MCF 10A (cell line): Measurements from ENCODE around the gene GPSM1. TPM values are rescaled to one million over a fixed set of nuclear protein-coding genes. Genes with fewer than 3 reads are reported as not detected.

Experiments
- BruUV-seq: library from RNA; stranded (reverse); fragments of 400-500 nt; replicated peaks from 2 replicates; lab custom pipeline; 2021; lab: Mats Ljungman, UMichigan
- CTCF ChIA-PET: fragments of 300-600 bp; sonication (Branson Sonifier 250); formaldehyde crosslinking; extraction: SDS; loops from one replicate; lab custom pipeline; 2021; ENCODE audit warnings: antibody characterized with exemption, inconsistent platforms; lab: Yijun Ruan, JAX
- POLR2A ChIA-PET: fragments of 300-600, 350-650 bp; sonication (Branson Sonifier 250); formaldehyde crosslinking; extraction: SDS; loops from one replicate; lab custom pipeline; 2020; ENCODE audit warnings: antibody characterized with exemption, inconsistent platforms; lab: Yijun Ruan, JAX
- DNase-seq: peaks from one replicate; pipeline ENCODE4 v3.0.0-alpha.2; 2018; ENCODE audit not compliant: unreplicated experiment
- H3K27ac Mint-ChIP-seq: one replicate; pipeline ENCODE4 v1.8.0; 2022; ENCODE audit warnings: mild to moderate bottlenecking, low read depth, mixed read lengths; ENCODE audit not compliant: unreplicated experiment
- H3K27me3 Mint-ChIP-seq: one replicate; pipeline ENCODE4 v1.8.0; 2022; ENCODE audit warnings: mixed read lengths; ENCODE audit not compliant: insufficient read depth, unreplicated experiment
- H3K36me3 Mint-ChIP-seq: one replicate; pipeline ENCODE4 v1.8.0; 2022; ENCODE audit warnings: mild to moderate bottlenecking, moderate library complexity, mixed read lengths; ENCODE audit not compliant: insufficient read depth, unreplicated experiment
- H3K4me1 Mint-ChIP-seq: one replicate; pipeline ENCODE4 v1.8.0; 2022; ENCODE audit warnings: mixed read lengths; ENCODE audit not compliant: insufficient read depth, unreplicated experiment
- H3K4me3 Mint-ChIP-seq: one replicate; pipeline ENCODE4 v1.8.0; 2022; ENCODE audit warnings: mild to moderate bottlenecking, moderate library complexity, mixed read lengths; ENCODE audit not compliant: unreplicated experiment
- H3K9me3 Mint-ChIP-seq: one replicate; pipeline ENCODE4 v1.8.0; 2022; ENCODE audit warnings: mixed read lengths; ENCODE audit not compliant: unreplicated experiment
- intact Hi-C: fragments of 100-400 bp; cut with micrococcal nuclease; formaldehyde crosslinking; loops from 2 replicates; pipeline ENCODE4 v1.14.1; 2022
- total RNA-seq: library from RNA; stranded (reverse); gene quantifications from 2 replicates; pipeline ENCODE4 v1.2.3, GENCODE V29; 2022
- TF ChIP-seq, protein P1 (sequence below): fragments of 200-600 bp; IDR thresholded peaks from one replicate; pipeline ENCODE4 v1.8.0; 2022; ENCODE audit warnings: antibody characterized with exemption, mild to moderate bottlenecking; ENCODE audit not compliant: unreplicated experiment

GPSM1 gene
- total RNA-seq, 1 experiment from 2014 or later = 15.5 TPM

DNA sequence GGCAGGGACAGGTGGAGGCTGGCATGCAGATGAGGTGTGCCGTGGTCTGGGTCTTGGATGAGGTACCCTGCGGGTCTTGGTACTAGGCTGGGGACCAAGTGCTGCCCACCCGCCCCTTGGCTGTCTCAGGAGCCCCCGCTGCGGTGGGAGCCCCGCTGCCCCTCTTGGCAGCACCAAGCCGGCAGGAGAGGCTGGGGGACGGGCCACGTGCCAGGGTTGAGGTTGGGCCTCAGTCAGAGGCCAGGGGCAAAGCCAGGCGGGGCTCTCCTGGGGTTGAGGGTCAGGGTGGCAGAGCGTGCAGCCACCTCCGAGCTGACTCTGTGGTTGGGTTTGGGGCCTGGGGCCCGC, 44.2 kb downstream of the GPSM1 start:
- no TSS peak for BruUV-seq
- Mint-ChIP-seq H3K9me3 (no peaks in the 10 kb centered on the region), H3K27me3 (no peaks in the 10 kb centered on the region), H3K36me3 (peaks cover 4% of the 10 kb centered on the region), H3K27ac (no peak overlapping the region), H3K4me3 (no peak overlapping the region), H3K4me1 (no peaks in the 10 kb centered on the region)
- intact Hi-C loops = no loop called here
- TF ChIP-seq, protein P1, sequence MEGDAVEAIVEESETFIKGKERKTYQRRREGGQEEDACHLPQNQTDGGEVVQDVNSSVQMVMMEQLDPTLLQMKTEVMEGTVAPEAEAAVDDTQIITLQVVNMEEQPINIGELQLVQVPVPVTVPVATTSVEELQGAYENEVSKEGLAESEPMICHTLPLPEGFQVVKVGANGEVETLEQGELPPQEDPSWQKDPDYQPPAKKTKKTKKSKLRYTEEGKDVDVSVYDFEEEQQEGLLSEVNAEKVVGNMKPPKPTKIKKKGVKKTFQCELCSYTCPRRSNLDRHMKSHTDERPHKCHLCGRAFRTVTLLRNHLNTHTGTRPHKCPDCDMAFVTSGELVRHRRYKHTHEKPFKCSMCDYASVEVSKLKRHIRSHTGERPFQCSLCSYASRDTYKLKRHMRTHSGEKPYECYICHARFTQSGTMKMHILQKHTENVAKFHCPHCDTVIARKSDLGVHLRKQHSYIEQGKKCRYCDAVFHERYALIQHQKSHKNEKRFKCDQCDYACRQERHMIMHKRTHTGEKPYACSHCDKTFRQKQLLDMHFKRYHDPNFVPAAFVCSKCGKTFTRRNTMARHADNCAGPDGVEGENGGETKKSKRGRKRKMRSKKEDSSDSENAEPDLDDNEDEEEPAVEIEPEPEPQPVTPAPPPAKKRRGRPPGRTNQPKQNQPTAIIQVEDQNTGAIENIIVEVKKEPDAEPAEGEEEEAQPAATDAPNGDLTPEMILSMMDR = no peak
- ChIA-PET CTCF (no interaction called here), POLR2A (interaction anchor here (0.7 kb wide), 1 partner anchor 21 kb away, joined by 3 read pairs; no protein-coding TSS in a partner anchor)
- no peak for DNase-seq

DNA sequence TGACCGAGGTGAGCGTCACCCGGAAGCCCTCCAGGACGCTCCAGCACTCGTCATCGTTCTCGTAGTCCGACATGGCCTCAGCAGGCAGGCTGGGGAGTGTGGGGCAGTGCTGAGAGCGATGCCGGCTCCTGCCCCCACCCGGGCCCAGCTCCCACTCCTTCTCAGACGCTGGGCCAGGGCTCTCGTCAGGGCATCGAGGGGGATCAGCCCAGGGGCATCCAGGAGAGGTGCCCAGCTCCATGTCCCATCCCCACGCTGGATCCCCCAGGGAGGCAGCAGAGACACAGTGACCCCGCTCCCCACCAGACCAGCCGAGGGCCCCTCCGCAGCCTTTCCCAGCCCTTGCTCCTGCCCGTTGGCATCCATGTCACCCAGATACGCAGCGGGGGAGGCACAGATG, 44.7 kb downstream of the GPSM1 start:
- no peak for DNase-seq
- H3K4me3 Mint-ChIP-seq = no peak overlapping the region
- CTCF ChIA-PET = interaction anchor here (0.7 kb wide), 1 partner anchor 17 kb away, joined by 3 read pairs; no protein-coding TSS in a partner anchor
- no peaks in the 10 kb centered on the region for H3K9me3 Mint-ChIP-seq
- POLR2A ChIA-PET = interaction anchor here (0.7 kb wide), 1 partner anchor 21 kb away, joined by 3 read pairs; no protein-coding TSS in a partner anchor
- BruUV-seq = no TSS peak
- peaks cover 4% of the 10 kb centered on the region for H3K36me3 Mint-ChIP-seq
- H3K27ac Mint-ChIP-seq = no peak overlapping the region
- TF ChIP-seq, protein P1 = no peak
- intact Hi-C loops = no loop called here
- no peaks in the 10 kb centered on the region for H3K27me3 Mint-ChIP-seq
- H3K4me1 Mint-ChIP-seq = no peaks in the 10 kb centered on the region

DNA sequence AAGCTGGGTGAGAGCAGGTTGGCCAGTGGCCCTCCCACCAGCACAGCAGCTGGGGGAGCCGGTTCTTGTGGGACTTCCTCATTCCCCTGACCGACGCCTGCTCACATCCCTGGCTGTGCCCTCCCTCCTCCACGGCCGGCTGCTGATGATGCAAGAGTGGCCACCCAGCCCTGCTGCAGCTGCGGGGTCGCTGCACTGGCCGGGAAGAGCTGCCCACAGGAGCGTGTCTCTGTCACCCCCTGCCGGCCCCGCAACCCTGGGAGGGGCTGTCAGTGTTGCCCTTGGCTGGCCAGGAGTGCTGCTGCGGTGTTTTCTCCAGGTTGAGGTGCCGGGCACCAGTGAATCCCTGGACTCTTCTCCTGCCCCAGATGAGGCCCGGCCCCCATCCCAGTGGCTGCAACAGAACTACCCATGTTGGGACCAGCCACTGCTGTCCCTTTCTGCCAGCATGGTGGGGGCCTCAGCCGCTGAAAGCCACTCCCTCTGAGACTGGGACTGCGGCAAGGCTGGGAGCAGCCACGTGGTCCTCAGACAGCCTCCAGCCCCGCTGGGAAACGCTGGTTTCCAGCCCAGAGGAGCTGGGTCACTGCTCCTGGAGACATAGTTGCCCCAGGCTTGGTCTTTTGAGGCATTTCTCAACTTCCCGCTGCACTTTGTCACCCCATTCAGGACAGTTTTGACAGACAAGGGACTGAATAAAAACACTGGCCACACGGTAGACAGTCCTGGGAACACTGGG, 45.4 kb downstream of the GPSM1 start:
- no peak overlapping the region for H3K4me3 Mint-ChIP-seq
- TF ChIP-seq, protein P1 = no peak

DNA sequence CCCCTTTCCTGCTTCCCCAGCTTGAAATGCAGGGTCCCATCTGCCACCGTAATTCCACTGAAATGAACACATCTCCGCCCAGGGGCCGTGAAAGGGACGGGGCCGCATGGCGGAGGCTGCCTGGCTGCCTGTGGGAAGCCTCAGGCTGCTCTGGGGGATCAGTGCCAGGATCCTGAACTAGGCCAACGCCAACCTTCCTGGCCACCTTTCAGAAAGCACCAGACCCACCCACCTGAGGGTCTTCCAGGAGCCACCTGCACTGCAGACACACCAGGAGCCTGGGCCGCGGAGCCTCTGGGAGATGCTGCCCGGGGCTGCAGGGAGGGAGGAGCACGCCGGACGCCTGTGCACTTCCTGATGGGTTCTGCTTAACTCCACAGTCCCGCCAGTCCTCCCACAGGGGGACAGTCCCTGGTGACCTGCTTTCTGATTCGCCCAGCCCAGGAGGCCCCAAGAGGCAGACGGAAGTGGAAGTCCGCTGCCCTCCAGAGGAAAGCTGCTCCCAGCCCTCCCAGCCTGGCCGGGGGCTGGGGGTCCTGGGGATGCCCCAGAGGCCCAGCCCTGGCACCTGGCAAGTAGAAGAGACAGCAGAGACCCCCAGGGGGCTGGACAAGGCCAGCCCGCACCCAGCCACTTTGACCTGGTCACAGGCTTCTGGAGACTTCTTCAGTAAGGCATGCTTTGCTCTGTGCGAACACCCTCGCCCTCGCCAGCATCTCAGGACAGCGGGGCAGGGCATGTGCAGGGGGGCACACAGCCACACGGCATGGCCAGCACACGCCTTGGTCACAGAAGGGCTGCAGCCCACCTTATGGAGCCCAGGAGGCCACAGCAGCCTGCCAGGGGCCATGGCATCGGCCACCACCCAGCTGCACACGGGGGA, 46.2 kb downstream of the GPSM1 start, which contains the start of gene CARD9:
TSS of gene CARD9 (minus strand) at position 370 of the 883 bp plus-strand sequence. CDS start 1,591 bp downstream, outside the sequence.
- peak within 1 kb of the TSS; percentile 22 for H3K27ac Mint-ChIP-seq
- H3K4me3 Mint-ChIP-seq = no peak within 1 kb of the TSS
- no peaks in the 10 kb centered on the region for H3K9me3 Mint-ChIP-seq
- BruUV-seq = no TSS peak
- TF ChIP-seq, protein P1 = no peak
- DNase-seq = no peak
- H3K36me3 Mint-ChIP-seq = peaks cover 4% of the 10 kb centered on the region
- intact Hi-C loops = no loop called here
- CTCF ChIA-PET = interaction anchor here (0.5 to 1.4 kb wide), 2 partner anchors 10 to 563 kb away, joined by 3 to 8 read pairs; partner anchors contain the start of gene DNLZ
- POLR2A ChIA-PET = interaction anchor here (0.6 to 1.7 kb wide), 4 partner anchors 7 to 48 kb away, joined by 3 to 4 read pairs (median 4); partner anchors contain the start of gene DNLZ
- H3K27me3 Mint-ChIP-seq = no peaks in the 10 kb centered on the region
- H3K4me1 Mint-ChIP-seq = no peaks in the 10 kb centered on the region

More for the DNA sequence above, 45.4 kb downstream of the GPSM1 start:
- H3K27me3 Mint-ChIP-seq = no peaks in the 10 kb centered on the region
- POLR2A ChIA-PET = interaction anchor here (0.7 kb wide), 1 partner anchor 47 kb away, joined by 4 read pairs; no protein-coding TSS in a partner anchor
- CTCF ChIA-PET = interaction anchor here (0.5 to 0.7 kb wide), 2 partner anchors 16 to 564 kb away, joined by 3 read pairs; no protein-coding TSS in a partner anchor
- H3K27ac Mint-ChIP-seq = no peak overlapping the region
- H3K36me3 Mint-ChIP-seq = peaks cover 4% of the 10 kb centered on the region
- H3K4me1 Mint-ChIP-seq = no peaks in the 10 kb centered on the region
- no TSS peak for BruUV-seq
- H3K9me3 Mint-ChIP-seq = no peaks in the 10 kb centered on the region
- intact Hi-C loops = no loop called here
- peak; percentile 30 for DNase-seq
